NCI-H82 treated with DMSO at 0.1 percent for 48 hours (cell line): ENCODE measurements around the gene CYP4Z1.
"Not testable (repeated sequence)": the region's sequence is repeated elsewhere in the genome, so short reads cannot be mapped to it uniquely, and the experiment has no call there.

Experiments
- DNase-seq: peaks from one replicate; lab custom pipeline; 2025; ENCODE audit not compliant: unreplicated experiment; lab: John Stamatoyannopoulos, UW

The CYP4Z1 gene

DNA sequence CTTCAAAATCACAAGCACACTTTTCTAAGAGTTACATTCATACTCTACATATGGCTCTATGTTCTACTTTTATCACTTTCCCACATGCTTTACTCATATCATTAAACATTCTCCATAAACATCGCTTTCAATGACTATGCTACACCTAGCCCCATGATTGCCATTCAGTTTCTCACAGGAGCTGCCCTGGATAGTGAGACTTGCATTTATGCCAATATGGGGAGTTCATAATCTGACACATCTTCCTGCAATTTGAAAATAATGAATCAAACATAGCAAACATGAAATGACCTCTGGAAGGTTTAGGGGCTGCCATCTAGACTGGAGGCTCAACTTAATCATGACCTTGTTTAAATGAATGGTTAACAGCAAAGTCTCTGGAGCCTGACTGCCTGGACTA is 61.2 kb downstream of the CYP4Z1 start:
- DNase-seq, result no peak

- not testable (repeated sequence) for DNase-seq
Measured at GRCh38 chr1:47128854-47129253, 61.8 kb downstream of the CYP4Z1 start.

DNA sequence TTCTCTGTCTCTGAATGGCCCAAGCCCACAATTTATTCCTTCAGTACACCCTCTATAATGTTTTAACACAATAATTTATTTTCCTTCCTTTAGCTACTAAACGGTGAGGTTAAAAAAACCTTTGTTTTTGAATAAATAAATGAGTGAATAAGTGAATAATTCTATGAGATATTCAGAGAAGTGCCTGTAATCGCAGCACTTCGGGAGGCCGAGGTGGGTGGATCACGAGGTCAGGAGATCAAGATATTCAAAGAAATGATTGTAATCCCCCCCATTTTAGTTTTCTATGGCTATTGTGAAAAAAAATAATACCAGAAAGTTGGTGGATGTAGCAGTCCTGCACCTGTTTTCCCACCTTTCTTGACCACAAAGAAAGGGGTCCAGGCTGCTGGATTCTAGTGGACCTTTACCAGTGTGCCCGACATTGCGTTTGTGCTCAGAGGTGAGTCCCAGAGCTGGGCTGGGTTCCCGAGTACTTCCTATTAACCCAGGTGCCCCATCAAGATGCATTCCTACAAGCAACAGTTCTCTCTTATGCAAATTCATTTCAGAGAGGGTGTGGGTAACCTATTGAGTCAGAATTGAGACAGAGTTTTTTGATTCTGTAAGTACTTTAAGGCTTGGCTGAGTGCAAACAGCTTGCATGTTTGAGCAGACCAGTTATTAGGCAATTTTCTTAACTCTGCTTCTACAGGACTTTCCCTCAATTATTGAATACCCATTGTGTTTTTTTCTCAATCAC is 62.6 kb downstream of the CYP4Z1 start:
- DNase-seq, result not testable (repeated sequence)

DNA sequence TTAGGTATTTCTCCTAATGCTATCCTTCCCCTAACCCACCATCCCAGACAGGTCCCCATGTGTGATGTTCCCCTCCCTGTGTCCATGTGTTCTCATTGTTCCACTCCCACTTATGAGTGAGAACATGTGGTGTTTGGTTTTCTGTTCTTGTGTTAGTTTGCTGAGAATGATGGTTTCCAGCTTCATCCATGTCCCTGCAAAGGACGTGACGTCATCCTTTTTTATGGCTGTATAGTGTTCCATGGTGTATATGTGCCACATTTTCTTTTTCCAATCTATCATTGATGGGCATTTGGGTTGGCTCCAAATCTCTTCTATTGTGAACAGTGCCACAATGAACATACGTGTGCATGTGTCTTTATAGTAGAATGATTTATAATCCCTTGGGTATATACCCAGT is 65.6 kb downstream of the CYP4Z1 start:
- not testable (repeated sequence) for DNase-seq

- no peak for DNase-seq
Measured at GRCh38 chr1:47137198-47137597, 70.2 kb downstream of the CYP4Z1 start, which contains the start of gene CYP4A22. Gene CYP4A22, plus strand, starts transcription at chr1:47137441. Its CDS starts 45 bp downstream, at chr1:47137486.

GRCh38 chr1:47137925-47138615 is 71.0 kb downstream of the CYP4Z1 start:
- DNase-seq, result no peak

GRCh38 chr1:47140358-47140757 is 73.3 kb downstream of the CYP4Z1 start:
- DNase-seq, result not testable (repeated sequence)

DNA sequence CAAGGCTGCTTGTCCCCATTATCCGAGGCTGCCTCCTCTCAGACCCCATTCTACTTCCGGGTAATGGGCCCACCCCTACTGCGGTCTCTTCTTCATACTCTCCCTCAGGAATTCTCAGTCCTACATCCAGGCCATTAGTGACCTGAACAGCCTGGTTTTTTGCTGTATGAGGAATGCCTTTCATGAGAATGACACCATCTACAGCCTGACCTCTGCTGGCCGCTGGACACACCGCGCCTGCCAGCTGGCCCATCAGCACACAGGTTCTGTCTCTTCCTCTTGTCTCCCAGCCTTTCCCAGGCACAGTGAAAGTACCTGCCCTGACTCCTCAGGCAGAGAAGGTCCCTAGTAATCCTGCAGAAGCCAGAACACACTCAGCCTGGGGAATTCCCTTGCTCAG is 76.6 kb downstream of the CYP4Z1 start:
- DNase-seq, result not testable (repeated sequence)

GRCh38 chr1:47146495-47146894 is 79.5 kb downstream of the CYP4Z1 start:
- DNase-seq, result not testable (repeated sequence)

DNA sequence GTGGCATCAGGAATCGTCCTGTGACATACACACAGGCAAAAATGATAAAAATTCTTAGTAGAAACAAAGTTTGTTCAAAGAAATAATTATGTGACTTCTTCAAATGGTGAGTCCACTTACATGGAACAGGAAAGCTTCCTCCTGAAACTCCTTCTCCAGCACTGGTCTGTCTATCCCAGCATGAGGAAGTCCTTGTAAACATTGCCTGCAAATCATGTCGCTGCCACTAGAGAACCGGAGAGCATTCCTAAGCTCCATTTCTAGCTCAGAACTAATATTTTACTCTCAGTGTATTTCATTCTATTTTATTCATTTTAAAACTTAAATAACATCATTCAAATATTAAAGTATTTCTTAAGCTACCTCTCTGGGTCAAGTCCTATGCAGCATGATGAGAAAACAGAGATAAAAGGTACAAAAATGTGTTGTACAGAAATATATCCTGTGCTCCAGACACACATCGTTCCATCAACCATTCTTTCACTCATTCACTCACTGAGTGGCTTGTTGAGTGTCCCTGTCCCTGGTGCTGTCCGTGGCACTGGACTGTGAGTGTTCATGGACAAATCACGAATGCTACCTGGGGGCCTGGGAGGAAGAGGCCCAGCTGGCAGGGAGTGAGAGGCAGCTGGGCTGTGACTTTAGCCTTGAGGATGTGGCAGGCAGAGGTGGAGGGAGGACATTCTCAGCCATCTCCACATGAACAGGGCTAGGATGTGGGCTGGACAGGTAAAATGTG is 80.2 kb downstream of the CYP4Z1 start:
- DNase-seq, result no peak

DNA sequence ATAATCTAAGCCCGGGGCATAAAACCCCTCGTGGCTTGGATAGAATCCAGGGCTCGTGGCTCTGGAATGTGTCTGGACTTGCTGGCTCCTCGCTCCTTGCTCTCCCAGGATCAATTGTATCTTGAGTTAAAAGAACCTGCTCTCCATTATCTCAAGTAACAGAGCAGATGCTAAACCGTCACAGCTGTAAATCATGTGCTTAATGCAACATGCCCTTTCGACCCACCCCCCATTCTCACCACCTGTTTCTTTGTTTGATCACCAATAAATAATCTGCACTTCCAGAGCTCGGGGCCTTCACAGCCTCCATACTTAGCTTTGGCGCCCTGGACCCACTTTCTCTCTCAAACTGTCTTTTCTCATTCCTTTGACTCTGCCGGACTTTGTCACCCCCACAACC is 82.1 kb downstream of the CYP4Z1 start:
- DNase-seq, result peak; percentile 76

- not testable (repeated sequence) for DNase-seq
Measured at GRCh38 chr1:47156457-47156856, 89.4 kb downstream of the CYP4Z1 start.

- DNase-seq, result not testable (repeated sequence)
Measured at GRCh38 chr1:47157957-47158356, 90.9 kb downstream of the CYP4Z1 start.

DNA sequence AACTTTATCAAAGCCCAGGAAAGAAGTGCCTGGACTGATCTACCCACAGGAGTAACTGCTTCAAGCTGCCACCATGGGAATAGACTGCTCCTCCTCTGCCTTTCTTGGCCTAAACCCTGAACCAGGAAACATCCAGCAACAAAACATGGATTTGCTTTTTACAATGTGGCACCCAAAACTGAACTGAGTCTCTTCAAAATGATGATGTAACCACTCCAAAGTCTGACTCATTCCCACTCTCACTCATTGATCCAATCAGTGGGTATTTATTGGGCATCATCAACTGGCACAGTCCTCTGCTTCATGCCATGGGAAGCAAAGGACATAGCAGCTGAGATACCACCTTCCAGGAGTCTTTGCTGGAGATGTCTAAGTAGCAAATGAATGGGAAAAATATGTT is 93.7 kb downstream of the CYP4Z1 start:
- DNase-seq, result no peak

GRCh38 chr1:47161298-47162040 is 94.4 kb downstream of the CYP4Z1 start:
- no peak for DNase-seq

DNA sequence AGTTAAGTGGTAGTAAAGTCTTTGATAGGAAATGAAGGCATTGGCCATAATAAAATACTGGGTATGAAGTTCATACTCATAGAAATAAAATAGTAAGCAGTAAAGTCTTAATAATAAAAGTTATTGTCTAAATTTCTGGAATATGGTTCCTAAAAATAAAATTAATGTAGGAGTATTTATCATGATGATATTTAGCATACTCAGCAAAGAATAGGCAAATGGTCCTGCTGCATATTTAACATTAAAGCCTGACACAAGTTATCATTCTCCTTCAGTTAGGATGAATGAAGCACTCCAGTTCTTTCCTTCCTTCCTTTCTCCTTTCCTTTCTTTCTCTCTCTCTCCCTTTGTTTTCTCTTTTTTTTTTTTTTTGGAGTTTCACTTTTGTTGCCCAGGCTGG is 97.5 kb downstream of the CYP4Z1 start:
- DNase-seq, result no peak
